ENCODE measurements around the gene CEACAM19. TPM values are rescaled to one million over a fixed set of nuclear protein-coding genes. Genes with fewer than 3 reads are reported as not detected.
"Not testable (repeated sequence)": the region's sequence is repeated elsewhere in the genome, so short reads cannot be mapped to it uniquely, and the experiment has no call there.

CEACAM19 gene, protein sequence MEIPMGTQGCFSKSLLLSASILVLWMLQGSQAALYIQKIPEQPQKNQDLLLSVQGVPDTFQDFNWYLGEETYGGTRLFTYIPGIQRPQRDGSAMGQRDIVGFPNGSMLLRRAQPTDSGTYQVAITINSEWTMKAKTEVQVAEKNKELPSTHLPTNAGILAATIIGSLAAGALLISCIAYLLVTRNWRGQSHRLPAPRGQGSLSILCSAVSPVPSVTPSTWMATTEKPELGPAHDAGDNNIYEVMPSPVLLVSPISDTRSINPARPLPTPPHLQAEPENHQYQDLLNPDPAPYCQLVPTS
- total RNA-seq: 10 to 100 TPM in 1 of 4 donors, 1 to 10 TPM in 3; 1.0 to 16.1 (median 1.3) TPM

DNA sequence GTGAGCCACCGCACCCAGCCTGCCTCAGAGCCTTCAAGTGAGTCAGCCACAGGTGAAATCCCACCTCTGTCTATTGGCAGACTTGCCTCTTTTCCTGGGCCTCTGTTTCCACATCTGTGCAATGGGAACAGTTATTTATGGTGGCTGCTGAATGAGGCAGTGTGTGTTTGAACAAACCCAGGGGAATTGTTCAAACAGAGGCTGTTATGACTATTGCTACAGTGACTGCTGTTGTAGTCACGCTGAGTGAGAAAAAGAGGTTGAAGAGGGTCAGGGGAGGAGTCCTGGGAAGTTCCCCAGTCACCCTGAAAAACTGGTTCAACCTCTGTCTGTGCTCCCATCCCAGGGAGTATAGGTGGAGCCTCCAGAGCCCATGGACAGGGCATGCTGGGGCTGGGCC lies at the start of gene CEACAM19:
Gene CEACAM19, plus strand, starts transcription at position 83 of the 400 bp plus-strand sequence. CDS start 450 bp downstream, outside the sequence.
- TF ChIP-seq, protein P1, sequence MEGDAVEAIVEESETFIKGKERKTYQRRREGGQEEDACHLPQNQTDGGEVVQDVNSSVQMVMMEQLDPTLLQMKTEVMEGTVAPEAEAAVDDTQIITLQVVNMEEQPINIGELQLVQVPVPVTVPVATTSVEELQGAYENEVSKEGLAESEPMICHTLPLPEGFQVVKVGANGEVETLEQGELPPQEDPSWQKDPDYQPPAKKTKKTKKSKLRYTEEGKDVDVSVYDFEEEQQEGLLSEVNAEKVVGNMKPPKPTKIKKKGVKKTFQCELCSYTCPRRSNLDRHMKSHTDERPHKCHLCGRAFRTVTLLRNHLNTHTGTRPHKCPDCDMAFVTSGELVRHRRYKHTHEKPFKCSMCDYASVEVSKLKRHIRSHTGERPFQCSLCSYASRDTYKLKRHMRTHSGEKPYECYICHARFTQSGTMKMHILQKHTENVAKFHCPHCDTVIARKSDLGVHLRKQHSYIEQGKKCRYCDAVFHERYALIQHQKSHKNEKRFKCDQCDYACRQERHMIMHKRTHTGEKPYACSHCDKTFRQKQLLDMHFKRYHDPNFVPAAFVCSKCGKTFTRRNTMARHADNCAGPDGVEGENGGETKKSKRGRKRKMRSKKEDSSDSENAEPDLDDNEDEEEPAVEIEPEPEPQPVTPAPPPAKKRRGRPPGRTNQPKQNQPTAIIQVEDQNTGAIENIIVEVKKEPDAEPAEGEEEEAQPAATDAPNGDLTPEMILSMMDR (IDR thresholded peaks at IDR 0.05): no peak
- no peak for TF ChIP-seq POLR2A (IDR thresholded peaks at IDR 0.05)
- intact Hi-C loops (cut with DNase I; ENCODE audit: low total_unique reads): no loop called here
- no peaks in the 10 kb centered on the region for H3K27me3 ChIP-seq
- no peaks in the 10 kb centered on the region for H3K9me3 ChIP-seq
- DNase-seq: no peak
- H3K27ac ChIP-seq: no peak within 1 kb of the TSS
- H3K4me1 ChIP-seq: no peaks in the 10 kb centered on the region
- H3K4me3 ChIP-seq: no peak within 1 kb of the TSS
- no peaks in the 10 kb centered on the region for H3K36me3 ChIP-seq

- TF ChIP-seq, protein P1 (IDR thresholded peaks at IDR 0.05): no peak
- no peak for TF ChIP-seq POLR2A (IDR thresholded peaks at IDR 0.05)
- Histone ChIP-seq H3K27ac (no peak overlapping the region), H3K4me1 (no peaks in the 10 kb centered on the region), H3K27me3 (no peaks in the 10 kb centered on the region), H3K9me3 (no peaks in the 10 kb centered on the region), H3K36me3 (no peaks in the 10 kb centered on the region), H3K4me3 (no peak overlapping the region)
- no peak for DNase-seq
- intact Hi-C loops (cut with DNase I; ENCODE audit: low total_unique reads): no loop called here
Measured at GRCh38 chr19:44623080-44623479, 48.2 kb upstream of the CEACAM19 start.

GRCh38 chr19:44623626-44624025 lies 47.7 kb upstream of the CEACAM19 start:
- Histone ChIP-seq H3K27me3 (no peaks in the 10 kb centered on the region), H3K36me3 (no peaks in the 10 kb centered on the region), H3K27ac (no peak overlapping the region), H3K4me1 (no peaks in the 10 kb centered on the region), H3K4me3 (no peak overlapping the region), H3K9me3 (no peaks in the 10 kb centered on the region)
- intact Hi-C loops (cut with DNase I; ENCODE audit: low total_unique reads): no loop called here
- no peak for DNase-seq
- TF ChIP-seq POLR2A (IDR thresholded peaks at IDR 0.05): no peak
- TF ChIP-seq, protein P1 (IDR thresholded peaks at IDR 0.05): no peak

DNA sequence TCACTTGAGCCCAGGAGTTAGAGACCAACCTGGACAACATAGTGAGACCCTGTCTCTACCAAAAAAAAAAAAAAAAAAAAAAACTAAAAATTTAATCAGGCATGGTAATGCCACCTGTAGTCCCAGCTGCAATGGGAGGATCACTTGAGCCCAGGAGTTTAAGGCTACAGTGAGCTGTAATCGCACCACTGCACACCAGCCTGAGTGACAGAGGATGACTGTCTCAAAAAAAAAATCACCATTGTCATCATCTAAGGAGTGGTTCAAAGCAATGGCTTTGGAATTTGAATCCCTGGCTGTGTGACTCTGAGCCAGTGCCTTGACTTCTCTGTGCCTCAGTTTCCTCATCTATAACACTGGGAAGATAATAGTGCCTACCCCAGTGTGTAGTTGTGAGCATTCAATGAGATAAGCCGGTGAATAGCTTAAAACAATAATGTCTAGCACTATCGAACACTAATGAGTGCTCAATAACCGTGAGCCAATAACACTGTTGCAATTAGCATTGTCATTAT lies 46.4 kb upstream of the CEACAM19 start:
- H3K4me3 ChIP-seq: no peak overlapping the region
- no peak overlapping the region for H3K27ac ChIP-seq
- no peaks in the 10 kb centered on the region for H3K36me3 ChIP-seq
- no peaks in the 10 kb centered on the region for H3K9me3 ChIP-seq
- H3K27me3 ChIP-seq: no peaks in the 10 kb centered on the region
- no peaks in the 10 kb centered on the region for H3K4me1 ChIP-seq
- no peak for TF ChIP-seq POLR2A (IDR thresholded peaks at IDR 0.05)
- TF ChIP-seq, protein P1 (IDR thresholded peaks at IDR 0.05): no peak
- DNase-seq: no peak
- intact Hi-C loops (cut with DNase I; ENCODE audit: low total_unique reads): no loop called here

DNA sequence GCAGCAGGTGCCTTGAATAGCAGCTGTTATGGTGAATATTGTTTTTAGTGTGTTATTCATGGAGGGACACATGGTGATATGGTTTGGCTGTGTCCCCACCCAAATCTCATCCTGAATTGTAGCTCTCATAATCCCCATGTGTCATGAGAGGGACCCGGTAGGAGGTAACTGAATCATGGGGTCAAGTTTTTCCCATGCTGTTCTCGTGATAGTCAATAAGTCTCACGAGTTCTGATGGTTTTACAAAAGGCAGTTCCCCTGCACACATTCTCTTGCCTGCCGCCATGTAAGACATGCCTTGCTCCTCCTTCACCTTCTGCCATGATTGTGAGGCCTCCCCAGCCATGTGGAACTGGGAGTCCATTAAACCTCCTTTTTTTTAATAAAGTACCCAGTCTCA lies 45.6 kb upstream of the CEACAM19 start:
- H3K27me3 ChIP-seq, H3K27ac ChIP-seq, DNase-seq: not testable (repeated sequence)

More for the DNA sequence above, 45.6 kb upstream of the CEACAM19 start:
- intact Hi-C loops (cut with DNase I; ENCODE audit: low total_unique reads); H3K4me3 ChIP-seq; H3K9me3 ChIP-seq; H3K36me3 ChIP-seq; H3K4me1 ChIP-seq: not testable (repeated sequence)

Measured in uterus (tissue), 4 donors.